A549 (cell line): ENCODE data around the gene FAM32A.

ENCODE experiments used
- CHD4 ChIP-seq: fragments of 200-600 bp; sonication (generic); IDR thresholded peaks from 2 replicates; pipeline ENCODE4 v1.6.1; 2016; ENCODE audit warnings: antibody characterized with exemption, mild to moderate bottlenecking, borderline replicate concordance
- EP300 ChIP-seq, 2 experiments: fragments of >200 bp; sonication (Bioruptor Twin); formaldehyde crosslinking; IDR thresholded peaks; 2 replicates in 1 of 2; 3 replicates in 1 of 2; pipeline ENCODE4 v1.6.1; 2016 to 2017
- ESRRA ChIP-seq: fragments of 150-350 bp; IDR thresholded peaks from 2 replicates; pipeline ENCODE4 v1.6.1; 2014; ENCODE audit warnings: mild to moderate bottlenecking, low read length, borderline replicate concordance
- MAFK ChIP-seq: fragments of 450-650 bp; IDR thresholded peaks from 2 replicates; pipeline ENCODE4 v1.6.1; 2014; ENCODE audit not compliant: partially characterized antibody
- MAZ ChIP-seq: fragments of 150-350 bp; IDR thresholded peaks from 2 replicates; pipeline ENCODE4 v1.6.1; 2014; ENCODE audit warnings: antibody characterized with exemption, low read depth, low read length, borderline replicate concordance
- NR3C1 ChIP-seq: fragments of >200 bp; sonication (Bioruptor Twin); formaldehyde crosslinking; IDR thresholded peaks from 3 replicates; pipeline ENCODE4 v1.6.1; 2017
- POLR2A ChIP-seq: IDR thresholded peaks from 2 replicates; pipeline ENCODE4 v1.6.1; 2012; ENCODE audit warnings: mild to moderate bottlenecking, low read length
- POLR2AphosphoS2 ChIP-seq: conservative IDR thresholded peaks from 2 replicates; pipeline ENCODE4 v1.6.1; 2012; ENCODE audit warnings: low read length, improper control_type of control experiment, inconsistent platforms
- RAD21 ChIP-seq, 2 experiments: fragments of >200 bp in 1 of 2; sonication (Bioruptor Twin) in 1 of 2; formaldehyde crosslinking in 1 of 2; IDR thresholded peaks in 1 of 2; conservative IDR thresholded peaks in 1 of 2; 2 replicates in 1 of 2; 3 replicates in 1 of 2; pipeline ENCODE4 v1.6.1; 2012 to 2018; ENCODE audit warnings: inconsistent platforms in 1 of 2
- TF ChIP-seq, protein P1 (sequence below): fragments of >200 bp; sonication (Bioruptor Twin); formaldehyde crosslinking; IDR thresholded peaks from 3 replicates; pipeline ENCODE4 v1.5.1; 2016
- TF ChIP-seq, protein P2 (sequence below): fragments of 200-600 bp; sonication (generic); IDR thresholded peaks from 2 replicates; pipeline ENCODE4 v1.6.1; 2016; ENCODE audit warnings: antibody characterized with exemption, mild to moderate bottlenecking, moderate library complexity
- TF ChIP-seq, protein P3 (sequence below): fragments of 150-350 bp; IDR thresholded peaks from 2 replicates; pipeline ENCODE4 v1.6.1; 2014; ENCODE audit warnings: low read depth, mild to moderate bottlenecking, low read length
- TF ChIP-seq, protein P4 (sequence below): fragments of 450-650 bp; IDR thresholded peaks from 2 replicates; pipeline ENCODE4 v1.6.1; 2014; ENCODE audit warnings: antibody characterized with exemption

DNA sequence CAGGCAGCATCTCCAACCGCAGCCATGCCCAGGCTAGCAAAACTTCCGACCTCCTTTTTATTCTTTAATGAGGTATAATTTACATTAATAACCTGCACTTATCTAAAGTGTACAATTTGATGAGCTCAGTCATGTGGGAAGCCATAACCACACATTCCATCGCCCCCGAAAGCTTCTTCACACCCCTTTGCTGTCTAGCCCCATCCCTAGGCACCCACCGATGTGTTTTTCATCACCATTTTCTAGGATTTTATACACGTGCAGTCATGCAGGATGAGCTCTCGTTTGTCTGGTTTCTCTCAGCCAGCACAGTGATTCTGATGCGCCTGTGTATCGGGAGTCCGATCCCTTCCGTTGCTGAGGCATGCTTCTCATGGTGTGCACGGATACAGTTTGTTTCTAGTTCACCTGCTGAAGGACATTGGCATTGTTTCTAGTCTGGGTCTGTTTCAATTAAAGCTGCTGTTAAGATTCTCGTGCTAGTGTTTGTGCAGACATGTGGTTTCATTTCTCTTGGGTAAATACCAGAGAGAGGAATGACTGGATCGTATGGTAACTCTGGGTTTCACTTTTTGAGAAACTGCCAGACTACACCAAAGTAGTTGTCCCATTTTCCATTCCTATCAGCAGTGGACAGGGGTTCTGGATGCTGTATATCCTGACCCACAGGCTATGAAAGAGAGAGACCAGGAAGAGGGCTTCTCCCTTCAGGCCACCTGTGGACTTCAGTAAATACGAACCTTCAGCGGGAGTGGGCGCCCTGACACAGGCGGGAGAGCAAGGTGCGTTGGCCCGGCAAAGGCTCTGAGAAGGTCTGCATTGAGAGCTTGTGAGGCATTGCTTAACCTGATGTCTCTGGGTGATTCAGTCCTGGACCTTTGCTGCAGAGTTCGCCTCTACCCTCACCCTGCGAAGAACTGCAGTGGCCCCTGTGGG is 17.4 kb downstream of the FAM32A start:
- no peak for TF ChIP-seq CHD4
- TF ChIP-seq, protein P1, sequence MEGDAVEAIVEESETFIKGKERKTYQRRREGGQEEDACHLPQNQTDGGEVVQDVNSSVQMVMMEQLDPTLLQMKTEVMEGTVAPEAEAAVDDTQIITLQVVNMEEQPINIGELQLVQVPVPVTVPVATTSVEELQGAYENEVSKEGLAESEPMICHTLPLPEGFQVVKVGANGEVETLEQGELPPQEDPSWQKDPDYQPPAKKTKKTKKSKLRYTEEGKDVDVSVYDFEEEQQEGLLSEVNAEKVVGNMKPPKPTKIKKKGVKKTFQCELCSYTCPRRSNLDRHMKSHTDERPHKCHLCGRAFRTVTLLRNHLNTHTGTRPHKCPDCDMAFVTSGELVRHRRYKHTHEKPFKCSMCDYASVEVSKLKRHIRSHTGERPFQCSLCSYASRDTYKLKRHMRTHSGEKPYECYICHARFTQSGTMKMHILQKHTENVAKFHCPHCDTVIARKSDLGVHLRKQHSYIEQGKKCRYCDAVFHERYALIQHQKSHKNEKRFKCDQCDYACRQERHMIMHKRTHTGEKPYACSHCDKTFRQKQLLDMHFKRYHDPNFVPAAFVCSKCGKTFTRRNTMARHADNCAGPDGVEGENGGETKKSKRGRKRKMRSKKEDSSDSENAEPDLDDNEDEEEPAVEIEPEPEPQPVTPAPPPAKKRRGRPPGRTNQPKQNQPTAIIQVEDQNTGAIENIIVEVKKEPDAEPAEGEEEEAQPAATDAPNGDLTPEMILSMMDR, result no peak
- TF ChIP-seq, protein P2, sequence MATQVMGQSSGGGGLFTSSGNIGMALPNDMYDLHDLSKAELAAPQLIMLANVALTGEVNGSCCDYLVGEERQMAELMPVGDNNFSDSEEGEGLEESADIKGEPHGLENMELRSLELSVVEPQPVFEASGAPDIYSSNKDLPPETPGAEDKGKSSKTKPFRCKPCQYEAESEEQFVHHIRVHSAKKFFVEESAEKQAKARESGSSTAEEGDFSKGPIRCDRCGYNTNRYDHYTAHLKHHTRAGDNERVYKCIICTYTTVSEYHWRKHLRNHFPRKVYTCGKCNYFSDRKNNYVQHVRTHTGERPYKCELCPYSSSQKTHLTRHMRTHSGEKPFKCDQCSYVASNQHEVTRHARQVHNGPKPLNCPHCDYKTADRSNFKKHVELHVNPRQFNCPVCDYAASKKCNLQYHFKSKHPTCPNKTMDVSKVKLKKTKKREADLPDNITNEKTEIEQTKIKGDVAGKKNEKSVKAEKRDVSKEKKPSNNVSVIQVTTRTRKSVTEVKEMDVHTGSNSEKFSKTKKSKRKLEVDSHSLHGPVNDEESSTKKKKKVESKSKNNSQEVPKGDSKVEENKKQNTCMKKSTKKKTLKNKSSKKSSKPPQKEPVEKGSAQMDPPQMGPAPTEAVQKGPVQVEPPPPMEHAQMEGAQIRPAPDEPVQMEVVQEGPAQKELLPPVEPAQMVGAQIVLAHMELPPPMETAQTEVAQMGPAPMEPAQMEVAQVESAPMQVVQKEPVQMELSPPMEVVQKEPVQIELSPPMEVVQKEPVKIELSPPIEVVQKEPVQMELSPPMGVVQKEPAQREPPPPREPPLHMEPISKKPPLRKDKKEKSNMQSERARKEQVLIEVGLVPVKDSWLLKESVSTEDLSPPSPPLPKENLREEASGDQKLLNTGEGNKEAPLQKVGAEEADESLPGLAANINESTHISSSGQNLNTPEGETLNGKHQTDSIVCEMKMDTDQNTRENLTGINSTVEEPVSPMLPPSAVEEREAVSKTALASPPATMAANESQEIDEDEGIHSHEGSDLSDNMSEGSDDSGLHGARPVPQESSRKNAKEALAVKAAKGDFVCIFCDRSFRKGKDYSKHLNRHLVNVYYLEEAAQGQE, result no peak
- no peak for TF ChIP-seq EP300 (IDR thresholded peaks at IDR 0.05)
- TF ChIP-seq, protein P3, sequence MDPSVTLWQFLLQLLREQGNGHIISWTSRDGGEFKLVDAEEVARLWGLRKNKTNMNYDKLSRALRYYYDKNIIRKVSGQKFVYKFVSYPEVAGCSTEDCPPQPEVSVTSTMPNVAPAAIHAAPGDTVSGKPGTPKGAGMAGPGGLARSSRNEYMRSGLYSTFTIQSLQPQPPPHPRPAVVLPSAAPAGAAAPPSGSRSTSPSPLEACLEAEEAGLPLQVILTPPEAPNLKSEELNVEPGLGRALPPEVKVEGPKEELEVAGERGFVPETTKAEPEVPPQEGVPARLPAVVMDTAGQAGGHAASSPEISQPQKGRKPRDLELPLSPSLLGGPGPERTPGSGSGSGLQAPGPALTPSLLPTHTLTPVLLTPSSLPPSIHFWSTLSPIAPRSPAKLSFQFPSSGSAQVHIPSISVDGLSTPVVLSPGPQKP, result no peak
- no peak for TF ChIP-seq POLR2A
- no peak for TF ChIP-seq MAFK
- TF ChIP-seq, protein P4, sequence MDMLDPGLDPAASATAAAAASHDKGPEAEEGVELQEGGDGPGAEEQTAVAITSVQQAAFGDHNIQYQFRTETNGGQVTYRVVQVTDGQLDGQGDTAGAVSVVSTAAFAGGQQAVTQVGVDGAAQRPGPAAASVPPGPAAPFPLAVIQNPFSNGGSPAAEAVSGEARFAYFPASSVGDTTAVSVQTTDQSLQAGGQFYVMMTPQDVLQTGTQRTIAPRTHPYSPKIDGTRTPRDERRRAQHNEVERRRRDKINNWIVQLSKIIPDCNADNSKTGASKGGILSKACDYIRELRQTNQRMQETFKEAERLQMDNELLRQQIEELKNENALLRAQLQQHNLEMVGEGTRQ, result no peak
- no peak for TF ChIP-seq RAD21 (conservative IDR thresholded peaks at IDR 0.05 in 1 of 2, IDR thresholded peaks at IDR 0.05 in 1 of 2)
- no peak for TF ChIP-seq POLR2AphosphoS2
- TF ChIP-seq NR3C1, result no peak
- no peak for TF ChIP-seq ESRRA
- no peak for TF ChIP-seq MAZ
